ENCODE measurements around the gene EGFR. TPM values are rescaled to one million over a fixed set of nuclear protein-coding genes. Genes with fewer than 3 reads are reported as not detected.

EGFR gene
- total RNA-seq, 1 experiment from 2014 or later: 50.0 TPM

DNA sequence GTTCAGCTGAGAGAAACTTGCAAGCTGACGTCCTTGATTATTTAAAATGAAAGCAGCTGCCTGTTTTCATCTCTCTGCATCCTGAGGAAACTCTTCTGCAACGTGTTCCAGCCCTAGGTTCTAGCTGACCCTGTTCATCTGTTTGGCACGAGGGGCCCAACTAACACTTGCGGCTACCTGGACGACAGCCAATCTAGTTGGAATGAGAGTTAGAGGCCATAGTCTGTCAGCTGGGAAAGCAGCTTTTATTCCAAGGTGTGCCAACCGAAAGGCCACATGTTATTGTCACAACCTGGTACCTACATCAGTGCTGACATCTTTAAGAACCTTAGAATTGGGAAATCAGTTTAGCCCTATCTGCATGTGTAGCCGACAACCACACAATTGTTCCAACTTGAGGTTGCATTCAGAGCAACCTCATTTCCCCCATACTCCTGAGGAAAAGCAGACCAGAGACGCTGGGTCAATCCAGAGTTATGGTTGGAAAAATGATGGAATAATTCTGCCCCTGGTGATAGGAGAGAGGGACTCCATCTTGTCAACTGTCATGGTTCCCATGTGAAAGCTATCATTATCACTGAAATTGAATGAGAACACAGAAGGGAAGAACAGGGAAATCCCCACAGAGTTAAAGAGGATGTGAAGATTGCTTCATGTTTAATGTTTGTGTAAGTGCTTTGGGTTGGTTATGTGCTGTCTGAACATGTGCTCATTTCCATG lies 121.6 kb downstream of the EGFR start:
- CTCF ChIA-PET: no interaction called here
- no peak for ATAC-seq
- Histone ChIP-seq H3K4me2 (ENCODE audit: low read length) (no peak overlapping the region), H2AFZ (ENCODE audit: low read length) (no peak overlapping the region), H4K20me1 (ENCODE audit: low read length) (no peaks in the 10 kb centered on the region), H3K9me2 (replicated peaks; ENCODE audit: low read length) (no peaks in the 10 kb centered on the region), H3K4me3 (ENCODE audit: low read length) (no peak overlapping the region), H3K27ac (ENCODE audit: low read length) (no peak overlapping the region), H3K36me3 (ENCODE audit: low read depth, low read length) (peaks cover 23% of the 10 kb centered on the region), H3K9me3 (ENCODE audit: low read length) (no peaks in the 10 kb centered on the region), H3K4me1 (ENCODE audit: insufficient read depth, low read length) (peaks cover 9% of the 10 kb centered on the region), H3K9ac (ENCODE audit: low read length) (no peak overlapping the region), H3K27me3 (ENCODE audit: low read length) (no peaks in the 10 kb centered on the region), H3F3A (ENCODE audit: low read length, unreplicated experiment) (no peaks in the 10 kb centered on the region), H3K79me2 (ENCODE audit: low read length) (peaks cover 45% of the 10 kb centered on the region)
- DNase-seq: no peak
- no TSS peak for BruUV-seq (replicated peaks)
- POLR2A ChIA-PET (ENCODE audit: unreplicated experiment): no interaction called here
- TF ChIP-seq EZH2 (IDR thresholded peaks at IDR 0.05; ENCODE audit: low read length, unreplicated experiment) (no peak), EZH2phosphoT487 (IDR thresholded peaks at IDR 0.05; ENCODE audit: borderline replicate concordance, low read length) (no peak)
- TF ChIP-seq, protein P1, sequence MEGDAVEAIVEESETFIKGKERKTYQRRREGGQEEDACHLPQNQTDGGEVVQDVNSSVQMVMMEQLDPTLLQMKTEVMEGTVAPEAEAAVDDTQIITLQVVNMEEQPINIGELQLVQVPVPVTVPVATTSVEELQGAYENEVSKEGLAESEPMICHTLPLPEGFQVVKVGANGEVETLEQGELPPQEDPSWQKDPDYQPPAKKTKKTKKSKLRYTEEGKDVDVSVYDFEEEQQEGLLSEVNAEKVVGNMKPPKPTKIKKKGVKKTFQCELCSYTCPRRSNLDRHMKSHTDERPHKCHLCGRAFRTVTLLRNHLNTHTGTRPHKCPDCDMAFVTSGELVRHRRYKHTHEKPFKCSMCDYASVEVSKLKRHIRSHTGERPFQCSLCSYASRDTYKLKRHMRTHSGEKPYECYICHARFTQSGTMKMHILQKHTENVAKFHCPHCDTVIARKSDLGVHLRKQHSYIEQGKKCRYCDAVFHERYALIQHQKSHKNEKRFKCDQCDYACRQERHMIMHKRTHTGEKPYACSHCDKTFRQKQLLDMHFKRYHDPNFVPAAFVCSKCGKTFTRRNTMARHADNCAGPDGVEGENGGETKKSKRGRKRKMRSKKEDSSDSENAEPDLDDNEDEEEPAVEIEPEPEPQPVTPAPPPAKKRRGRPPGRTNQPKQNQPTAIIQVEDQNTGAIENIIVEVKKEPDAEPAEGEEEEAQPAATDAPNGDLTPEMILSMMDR (conservative IDR thresholded peaks at IDR 0.05; ENCODE audit: low read depth, low read length): no peak
- intact Hi-C loops (cut with micrococcal nuclease): no loop called here

DNA sequence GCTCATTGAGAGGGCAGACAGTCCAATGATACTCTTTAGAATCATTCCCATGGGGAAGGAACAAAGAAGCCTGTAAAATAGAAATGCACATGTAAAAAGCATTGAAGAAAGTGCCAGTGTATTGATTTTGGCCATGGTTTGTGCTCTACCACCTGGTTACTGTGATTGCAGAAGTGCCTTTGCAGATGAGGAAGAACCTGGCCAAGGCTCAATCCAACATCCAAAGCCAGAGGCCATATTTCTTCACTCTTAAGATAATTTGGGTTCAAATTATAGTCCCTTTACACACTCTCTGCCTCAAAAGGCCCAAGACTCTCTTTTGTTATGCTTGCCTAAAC lies 122.1 kb downstream of the EGFR start:
- H3K9ac ChIP-seq (ENCODE audit: low read length): no peak overlapping the region
- ATAC-seq (no peak), DNase-seq (no peak)
- H3K36me3 ChIP-seq (ENCODE audit: low read depth, low read length): peaks cover 23% of the 10 kb centered on the region
- intact Hi-C loops (cut with micrococcal nuclease): no loop called here
- H3K9me2 ChIP-seq (replicated peaks; ENCODE audit: low read length): no peaks in the 10 kb centered on the region
- H3K4me2 ChIP-seq (ENCODE audit: low read length): no peak overlapping the region
- H4K20me1 ChIP-seq (ENCODE audit: low read length): no peaks in the 10 kb centered on the region
- no peaks in the 10 kb centered on the region for H3K27me3 ChIP-seq (ENCODE audit: low read length)
- BruUV-seq (replicated peaks): no TSS peak
- H3K4me3 ChIP-seq (ENCODE audit: low read length): no peak overlapping the region
- TF ChIP-seq, protein P1 (conservative IDR thresholded peaks at IDR 0.05; ENCODE audit: low read depth, low read length): no peak
- TF ChIP-seq EZH2phosphoT487 (IDR thresholded peaks at IDR 0.05; ENCODE audit: borderline replicate concordance, low read length): no peak
- no peak for TF ChIP-seq EZH2 (IDR thresholded peaks at IDR 0.05; ENCODE audit: low read length, unreplicated experiment)
- H3K27ac ChIP-seq (ENCODE audit: low read length): no peak overlapping the region
- ChIA-PET CTCF (no interaction called here), POLR2A (ENCODE audit: unreplicated experiment) (no interaction called here)
- H3F3A ChIP-seq (ENCODE audit: low read length, unreplicated experiment): no peaks in the 10 kb centered on the region
- H3K79me2 ChIP-seq (ENCODE audit: low read length): peaks cover 42% of the 10 kb centered on the region
- no peak overlapping the region for H2AFZ ChIP-seq (ENCODE audit: low read length)
- no peaks in the 10 kb centered on the region for H3K9me3 ChIP-seq (ENCODE audit: low read length)
- peaks cover 3% of the 10 kb centered on the region for H3K4me1 ChIP-seq (ENCODE audit: insufficient read depth, low read length)

DNA sequence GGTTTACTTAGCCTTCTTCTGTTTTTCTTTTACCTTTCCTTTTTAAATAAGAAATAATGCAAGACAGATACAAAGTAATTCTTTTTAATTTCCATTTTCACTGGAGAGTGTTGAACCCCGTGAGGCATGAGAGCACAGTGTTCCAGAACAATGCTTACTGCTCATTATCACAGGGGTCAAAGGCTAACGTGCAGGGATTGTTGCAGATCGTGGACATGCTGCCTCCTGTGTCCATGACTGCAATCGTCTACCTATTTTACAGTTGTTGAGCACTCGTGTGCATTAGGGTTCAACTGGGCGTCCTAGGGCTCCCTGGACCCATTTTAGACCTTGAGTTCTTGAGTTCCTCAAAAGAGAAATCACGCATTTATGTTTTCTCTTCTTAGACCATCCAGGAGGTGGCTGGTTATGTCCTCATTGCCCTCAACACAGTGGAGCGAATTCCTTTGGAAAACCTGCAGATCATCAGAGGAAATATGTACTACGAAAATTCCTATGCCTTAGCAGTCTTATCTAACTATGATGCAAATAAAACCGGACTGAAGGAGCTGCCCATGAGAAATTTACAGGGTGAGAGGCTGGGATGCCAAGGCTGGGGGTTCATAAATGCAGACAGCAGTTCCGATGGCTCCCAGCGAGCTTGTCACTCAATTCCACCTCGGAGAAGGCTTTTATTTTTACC lies 124.2 kb downstream of the EGFR start:
- no peak overlapping the region for H2AFZ ChIP-seq (ENCODE audit: low read length)
- no peaks in the 10 kb centered on the region for H3F3A ChIP-seq (ENCODE audit: low read length, unreplicated experiment)
- ChIA-PET POLR2A (ENCODE audit: unreplicated experiment) (no interaction called here), CTCF (no interaction called here)
- no peak overlapping the region for H3K9ac ChIP-seq (ENCODE audit: low read length)
- intact Hi-C loops (cut with micrococcal nuclease): no loop called here
- no peak overlapping the region for H3K4me3 ChIP-seq (ENCODE audit: low read length)
- peaks cover 42% of the 10 kb centered on the region for H3K36me3 ChIP-seq (ENCODE audit: low read depth, low read length)
- H3K9me2 ChIP-seq (replicated peaks; ENCODE audit: low read length): no peaks in the 10 kb centered on the region
- H3K4me2 ChIP-seq (ENCODE audit: low read length): no peak overlapping the region
- no TSS peak for BruUV-seq (replicated peaks)
- H3K4me1 ChIP-seq (ENCODE audit: insufficient read depth, low read length): no peaks in the 10 kb centered on the region
- no peaks in the 10 kb centered on the region for H4K20me1 ChIP-seq (ENCODE audit: low read length)
- no peak for TF ChIP-seq EZH2 (IDR thresholded peaks at IDR 0.05; ENCODE audit: low read length, unreplicated experiment)
- TF ChIP-seq EZH2phosphoT487 (IDR thresholded peaks at IDR 0.05; ENCODE audit: borderline replicate concordance, low read length): no peak
- TF ChIP-seq, protein P1 (conservative IDR thresholded peaks at IDR 0.05; ENCODE audit: low read depth, low read length): no peak
- no peak for DNase-seq
- no peaks in the 10 kb centered on the region for H3K9me3 ChIP-seq (ENCODE audit: low read length)
- peaks cover 21% of the 10 kb centered on the region for H3K79me2 ChIP-seq (ENCODE audit: low read length)
- no peaks in the 10 kb centered on the region for H3K27me3 ChIP-seq (ENCODE audit: low read length)
- no peak overlapping the region for H3K27ac ChIP-seq (ENCODE audit: low read length)
- ATAC-seq: no peak
